Measurements from ENCODE around the gene NDUFS2.
"Not testable (repeated sequence)": the region's sequence is repeated elsewhere in the genome, so short reads cannot be mapped to it uniquely, and the experiment has no call there.

NDUFS2 gene

GRCh38 chr1:161219078-161219892, 17.1 kb downstream of the NDUFS2 start:
- DNase-seq (ENCODE audit: low read depth in 2 of 2) = no peak

- no peak for DNase-seq (ENCODE audit: low read depth in 2 of 2)
Observed at GRCh38 chr1:161220002-161220401, 17.8 kb downstream of the NDUFS2 start.

GRCh38 chr1:161222175-161223019, 20.2 kb downstream of the NDUFS2 start:
- no peak for DNase-seq (ENCODE audit: low read depth in 2 of 2)

GRCh38 chr1:161223805-161224694, 21.9 kb downstream of the NDUFS2 start:
- no peak for DNase-seq (ENCODE audit: low read depth in 2 of 2)

- DNase-seq (ENCODE audit: low read depth in 2 of 2) = not testable (repeated sequence)
Observed at GRCh38 chr1:161224695-161225087, 22.5 kb downstream of the NDUFS2 start.

- DNase-seq (ENCODE audit: low read depth in 2 of 2) = no peak
Observed at GRCh38 chr1:161225178-161225533, 23.0 kb downstream of the NDUFS2 start.

GRCh38 chr1:161225534-161226319, 23.6 kb downstream of the NDUFS2 start, which contains the start of gene TOMM40L:
Gene TOMM40L (plus strand): TSS chr1:161226060. CDS start chr1:161226490, 430 bp downstream.
- DNase-seq (ENCODE audit: low read depth in 2 of 2) = peak; percentile 74 to 86

GRCh38 chr1:161226320-161226711, 24.1 kb downstream of the NDUFS2 start:
- no peak for DNase-seq (ENCODE audit: low read depth in 2 of 2)

- no peak for DNase-seq (ENCODE audit: low read depth in 2 of 2)
Observed at GRCh38 chr1:161226759-161227158, 24.6 kb downstream of the NDUFS2 start.

- peak; percentile 84 to 94 for DNase-seq (ENCODE audit: low read depth in 2 of 2)
Observed at GRCh38 chr1:161227196-161227871, 25.2 kb downstream of the NDUFS2 start.

- no peak for DNase-seq (ENCODE audit: low read depth in 2 of 2)
Observed at GRCh38 chr1:161228032-161228431, 25.9 kb downstream of the NDUFS2 start.

GRCh38 chr1:161229896-161230295, 27.7 kb downstream of the NDUFS2 start:
- DNase-seq (ENCODE audit: low read depth in 2 of 2) = no peak

- no peak for DNase-seq (ENCODE audit: low read depth in 2 of 2)
Observed at GRCh38 chr1:161230762-161231161, 28.6 kb downstream of the NDUFS2 start.

- no peak for DNase-seq (ENCODE audit: low read depth in 2 of 2)
Observed at GRCh38 chr1:161233102-161233501, 30.9 kb downstream of the NDUFS2 start.

GRCh38 chr1:161235957-161236775, 34.0 kb downstream of the NDUFS2 start:
- no peak for DNase-seq (ENCODE audit: low read depth in 2 of 2)

- no peak for DNase-seq (ENCODE audit: low read depth in 2 of 2)
Observed at GRCh38 chr1:161238039-161238473, 35.9 kb downstream of the NDUFS2 start, which contains the start of gene NR1I3. Gene NR1I3 (minus strand): TSS chr1:161238203. CDS start chr1:161236565, 1,638 bp downstream.

GRCh38 chr1:161241682-161242081, 39.5 kb downstream of the NDUFS2 start:
- DNase-seq (ENCODE audit: low read depth in 2 of 2) = no peak

- DNase-seq (ENCODE audit: low read depth in 2 of 2) = no peak
Observed at GRCh38 chr1:161242313-161242712, 40.1 kb downstream of the NDUFS2 start.

GRCh38 chr1:161244888-161245287, 42.7 kb downstream of the NDUFS2 start:
- no peak for DNase-seq (ENCODE audit: low read depth in 2 of 2)
